ENCODE data around the gene FRMPD3. TPM values are rescaled to one million over a fixed set of nuclear protein-coding genes. Genes with fewer than 3 reads are reported as not detected.

The FRMPD3 gene
- total and polyA plus RNA-seq, 11 donors: 0.02 to 0.11 (median 0.04) TPM; not detected in 6

DNA sequence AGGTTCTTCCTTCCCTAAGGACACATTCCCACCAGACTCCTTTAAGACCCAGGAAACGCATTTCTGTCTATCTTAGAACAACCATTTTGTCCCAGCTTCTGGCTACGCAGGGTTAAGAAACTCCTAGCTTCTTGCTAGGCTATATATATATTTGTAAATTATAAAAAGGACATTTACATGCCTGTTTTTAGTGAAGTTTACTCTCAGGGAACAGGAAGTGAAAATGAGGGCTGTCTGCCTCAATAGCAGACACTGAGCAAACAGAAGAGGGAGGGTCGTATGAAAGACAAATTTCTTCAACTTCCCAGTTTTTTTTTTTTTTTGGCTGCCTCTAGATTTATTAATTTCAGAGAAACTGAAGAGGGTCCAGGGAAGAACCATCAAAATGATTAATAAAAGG is 9.3 kb upstream of the FRMPD3 start:
- DNase-seq: no peak
- no peak for TF ChIP-seq POLR2A (IDR thresholded peaks at IDR 0.05)
- TF ChIP-seq, protein P1, sequence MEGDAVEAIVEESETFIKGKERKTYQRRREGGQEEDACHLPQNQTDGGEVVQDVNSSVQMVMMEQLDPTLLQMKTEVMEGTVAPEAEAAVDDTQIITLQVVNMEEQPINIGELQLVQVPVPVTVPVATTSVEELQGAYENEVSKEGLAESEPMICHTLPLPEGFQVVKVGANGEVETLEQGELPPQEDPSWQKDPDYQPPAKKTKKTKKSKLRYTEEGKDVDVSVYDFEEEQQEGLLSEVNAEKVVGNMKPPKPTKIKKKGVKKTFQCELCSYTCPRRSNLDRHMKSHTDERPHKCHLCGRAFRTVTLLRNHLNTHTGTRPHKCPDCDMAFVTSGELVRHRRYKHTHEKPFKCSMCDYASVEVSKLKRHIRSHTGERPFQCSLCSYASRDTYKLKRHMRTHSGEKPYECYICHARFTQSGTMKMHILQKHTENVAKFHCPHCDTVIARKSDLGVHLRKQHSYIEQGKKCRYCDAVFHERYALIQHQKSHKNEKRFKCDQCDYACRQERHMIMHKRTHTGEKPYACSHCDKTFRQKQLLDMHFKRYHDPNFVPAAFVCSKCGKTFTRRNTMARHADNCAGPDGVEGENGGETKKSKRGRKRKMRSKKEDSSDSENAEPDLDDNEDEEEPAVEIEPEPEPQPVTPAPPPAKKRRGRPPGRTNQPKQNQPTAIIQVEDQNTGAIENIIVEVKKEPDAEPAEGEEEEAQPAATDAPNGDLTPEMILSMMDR (IDR thresholded peaks at IDR 0.05): no peak

DNA sequence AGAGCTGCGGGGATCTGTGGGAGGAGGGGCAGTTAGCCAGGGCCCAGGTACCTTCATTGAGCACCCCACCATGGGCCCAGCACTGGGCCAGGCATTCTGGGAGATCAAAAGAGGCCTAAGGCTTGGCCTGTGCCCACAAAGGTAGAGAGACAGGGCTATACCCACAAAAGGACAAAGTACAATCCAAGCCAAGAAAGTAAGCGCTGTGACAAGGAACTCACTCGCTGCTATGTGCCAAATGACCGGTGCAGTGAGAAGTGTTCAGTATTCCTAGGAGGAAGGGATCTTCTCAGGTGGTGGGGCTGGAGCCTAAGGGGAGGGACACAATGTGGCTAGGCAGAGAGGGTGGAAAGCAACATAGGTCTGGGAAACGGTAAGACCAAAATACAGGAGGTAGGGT is 8.8 kb upstream of the FRMPD3 start:
- H3K27me3 ChIP-seq: peaks cover 0 to 29% (median 0%) of the 10 kb centered on the region in 9 donors
- 76 to 88% (median 83%) methylated on average over 5 of the region's 5 CpGs for WGBS, 4 donors
- TF ChIP-seq, protein P1 (IDR thresholded peaks at IDR 0.05): no peak
- no peak for TF ChIP-seq POLR2A (IDR thresholded peaks at IDR 0.05)
- H3K27ac ChIP-seq: no peak overlapping the region
- no peak for ATAC-seq
- H3K36me3 ChIP-seq: no peaks in the 10 kb centered on the region
- H3K9me3 ChIP-seq: no peaks in the 10 kb centered on the region
- intact Hi-C loops (cut with DNase I): no loop called here
- DNase-seq: no peak
- no peaks in the 10 kb centered on the region for H3K4me1 ChIP-seq
- H3K4me3 ChIP-seq: no peak overlapping the region

More for the DNA sequence above, 9.3 kb upstream of the FRMPD3 start:
- Histone ChIP-seq H3K36me3 (no peaks in the 10 kb centered on the region), H3K9me3 (no peaks in the 10 kb centered on the region), H3K4me1 (no peaks in the 10 kb centered on the region), H3K27me3 (peaks cover 0 to 26% (median 0%) of the 10 kb centered on the region in 9 donors), H3K27ac (no peak overlapping the region), H3K4me3 (no peak overlapping the region)
- 63 to 84% (median 70%) methylated on average over 3 of the region's 3 CpGs for WGBS, 4 donors
- no peak for ATAC-seq
- intact Hi-C loops (cut with DNase I): no loop called here

DNA sequence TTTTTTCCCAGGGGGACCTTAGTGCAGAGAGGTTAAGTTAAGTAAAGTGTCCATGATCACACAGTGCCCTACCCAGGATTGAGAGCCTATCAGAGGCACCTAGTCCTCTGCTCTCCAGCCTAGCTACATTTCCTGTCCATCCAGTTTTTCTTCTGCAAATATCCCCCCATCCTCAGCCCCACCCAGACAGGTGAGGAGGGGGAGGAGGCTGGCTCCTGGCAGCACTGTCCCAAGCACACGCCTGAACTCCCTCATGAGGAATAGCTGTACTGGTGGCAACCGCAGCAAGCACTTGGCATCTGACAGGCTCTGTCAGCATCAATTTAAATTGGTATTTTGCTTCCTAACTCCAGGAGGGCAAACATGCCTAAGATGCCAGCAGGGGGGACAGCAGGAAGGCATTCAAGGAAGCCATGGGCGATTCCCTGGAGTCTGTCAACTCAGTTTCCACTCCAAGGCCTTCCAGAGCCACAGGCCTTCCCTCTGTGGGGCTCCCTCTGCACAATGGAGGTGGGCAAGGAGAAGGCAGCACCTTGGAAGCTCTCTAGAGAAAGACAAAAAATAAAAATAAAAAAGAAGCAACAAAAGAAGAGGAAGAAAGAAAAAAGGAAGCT is 6.4 kb upstream of the FRMPD3 start:
- ATAC-seq (no peak), DNase-seq (no peak)
- no peak for TF ChIP-seq POLR2A (IDR thresholded peaks at IDR 0.05)
- TF ChIP-seq, protein P1 (IDR thresholded peaks at IDR 0.05): no peak
- intact Hi-C loops (cut with DNase I): no loop called here
- Histone ChIP-seq H3K36me3 (no peaks in the 10 kb centered on the region), H3K9me3 (no peaks in the 10 kb centered on the region), H3K4me1 (no peaks in the 10 kb centered on the region), H3K27ac (no peak overlapping the region), H3K4me3 (no peak overlapping the region), H3K27me3 (peaks cover 0 to 42% (median 0%) of the 10 kb centered on the region in 9 donors)
- WGBS, 4 donors: 44 to 59% (median 56%) methylated on average over 3 of the region's 3 CpGs

DNA sequence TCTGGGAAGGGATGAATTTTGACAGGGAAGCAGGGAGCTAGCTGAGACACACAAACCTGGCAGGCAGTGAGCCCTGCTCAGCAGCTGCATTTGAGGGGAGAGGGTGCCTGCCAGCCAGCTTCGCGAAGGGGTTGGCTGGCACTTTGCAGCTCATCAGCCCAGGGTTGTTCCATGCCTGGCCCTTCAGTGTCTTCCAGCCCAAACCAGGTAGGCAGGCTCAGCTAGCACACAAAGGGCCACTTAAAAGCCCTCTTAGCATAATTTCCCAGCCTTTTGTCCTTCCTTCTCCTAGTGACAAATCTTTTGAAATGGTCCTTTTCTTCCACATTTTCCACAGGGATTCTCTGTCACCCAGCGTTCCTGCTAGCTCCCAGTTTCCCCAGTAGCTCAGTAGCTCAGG is 4.3 kb upstream of the FRMPD3 start:
- Histone ChIP-seq H3K4me3 (no peak overlapping the region), H3K36me3 (no peaks in the 10 kb centered on the region), H3K27ac (no peak overlapping the region), H3K27me3 (peaks cover 0 to 58% (median 9%) of the 10 kb centered on the region in 9 donors), H3K4me1 (peaks cover 0 to 14% (median 0%) of the 10 kb centered on the region in 12 donors), H3K9me3 (no peaks in the 10 kb centered on the region)
- no peak for ATAC-seq
- no peak for DNase-seq
- TF ChIP-seq, protein P1 (IDR thresholded peaks at IDR 0.05): no peak
- no peak for TF ChIP-seq POLR2A (IDR thresholded peaks at IDR 0.05)
- WGBS, 4 donors: 52 to 67% (median 58%) methylated on average over 3 of the region's 3 CpGs
- intact Hi-C loops (cut with DNase I): no loop called here

Measured in heart left ventricle (tissue), 16 donors.